Stomach (tissue), 9 donors: ENCODE results near the gene NT5E. TPM values are rescaled to one million over a fixed set of nuclear protein-coding genes. Genes with fewer than 3 reads are reported as not detected.

Source experiments
- DNase-seq, 2 donors: peaks; one replicate each; pipeline versions ENCODE4 v3.0.0 to v3.0.0-alpha.2; 2013 to 2019
- H3K27ac ChIP-seq, 5 donors: fragments of 200-600 bp in 4 of 5; sonication (generic) in 4 of 5; one replicate each; pipeline ENCODE4 v1.5.1; 2013 to 2019; ENCODE audit warnings: mild to moderate bottlenecking in 1 of 5, moderate library complexity in 1 of 5
- H3K27me3 ChIP-seq, 3 donors: fragments of 200-600 bp; sonication (generic); one replicate each; pipeline ENCODE4 v1.5.1; 2017 to 2019; ENCODE audit warnings: mixed run types in 1 of 3
- H3K36me3 ChIP-seq, 4 donors: fragments of 200-600 bp; sonication (generic); 1 replicate in 3 of 4; 2 replicates in 1 of 4; pipeline ENCODE4 v1.5.1; 2016 to 2019
- H3K4me1 ChIP-seq, 4 donors: fragments of 200-600 bp; sonication (generic); one replicate each; pipeline ENCODE4 v1.5.1; 2016 to 2019
- H3K4me3 ChIP-seq, 4 donors: fragments of 200-600 bp; sonication (generic) in 3 of 4; one replicate each; pipeline ENCODE4 v1.5.1; 2016 to 2019; ENCODE audit warnings: mild to moderate bottlenecking in 1 of 4
- H3K9me3 ChIP-seq, 4 donors: fragments of 200-600 bp; sonication (generic); one replicate each; pipeline ENCODE4 v1.5.1; 2016 to 2019
- EP300 ChIP-seq: sonication (generic); formaldehyde crosslinking; IDR thresholded peaks from one replicate; pipeline ENCODE4 v1.6.1; 2017; ENCODE audit warnings: antibody characterized with exemption
- POLR2A ChIP-seq, 4 donors: fragments of 450-650 bp; IDR thresholded peaks; one replicate each; pipeline ENCODE4 v1.6.1; 2016; ENCODE audit warnings: antibody characterized with exemption in 4 of 4, control low read depth in 2 of 4, mild to moderate bottlenecking in 1 of 4, moderate library complexity in 1 of 4
- POLR2AphosphoS5 ChIP-seq, 3 donors: sonication (generic); formaldehyde crosslinking; IDR thresholded peaks; one replicate each; pipeline ENCODE4 v1.6.1; 2016; ENCODE audit warnings: antibody characterized with exemption in 3 of 3
- WGBS, 5 donors: extraction: QIAGEN DNeasy Blood & Tissue Kit in 3 of 5; methylation state at CpG; one replicate each; pipeline versions ENCODE4 v1.1.5 to v1.1.7; 2013 to 2018; 5-methylcytosine and 5-hydroxymethylcytosine counted together
- intact Hi-C: fragments of 100-400 bp; cut with DNase I; formaldehyde crosslinking; loops from one replicate; pipeline ENCODE4 v1.15.1; 2023; ENCODE audit warnings: low total_unique reads
- polyA plus RNA-seq, 3 donors: library from polyadenylated mRNA; stranded (reverse); fragments of 200-250 nt; gene quantifications; one replicate each; pipeline ENCODE4 v1.2.3, GENCODE V29; 2013
- total RNA-seq, 5 donors: library from RNA; depleted of rRNA; stranded (reverse); fragments of >200 nt; gene quantifications; one replicate each; pipeline versions ENCODE4 v1.1.0 to v1.2.3, GENCODE V29; 2014 to 2016
- TF ChIP-seq, protein P1 (sequence below), 7 experiments: fragments of 450-650 bp in 4 of 7; fragments of 200-600 bp in 3 of 7; sonication (generic) in 3 of 7; IDR thresholded peaks; one replicate each; pipeline ENCODE4 v1.5.1; 2016 to 2019; ENCODE audit warnings: antibody characterized with exemption in 7 of 7, control low read depth in 2 of 7, mild to moderate bottlenecking in 1 of 7
- donor health status: healthy with polysubstance abuse.
- donor health status: Bipolar disorder and iron deficiency.
- donor health status: healthy.

Gene NT5E
- total and polyA plus RNA-seq, 8 donors, result 2.9 to 18.8 (median 7.2) TPM

DNA sequence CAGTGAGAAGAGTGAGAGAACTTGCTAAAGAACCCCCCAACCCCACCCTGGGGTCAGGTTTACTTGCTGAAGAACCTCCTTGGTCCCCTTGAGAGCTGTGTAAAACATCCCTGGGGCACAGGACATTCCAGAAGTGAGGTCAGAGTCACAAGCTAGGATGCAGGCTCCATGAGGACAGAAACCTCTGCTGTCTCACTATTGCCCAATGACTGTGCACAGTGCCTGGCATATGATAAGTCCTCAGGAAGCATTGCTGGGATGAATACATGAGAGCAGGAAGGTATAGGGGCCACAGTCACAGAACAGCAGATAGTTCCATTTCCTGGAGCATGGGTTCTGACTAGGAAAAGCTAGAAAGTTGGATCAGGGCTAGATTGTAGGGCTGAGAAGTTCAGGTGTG lies 18.4 kb downstream of the NT5E start:
- Histone ChIP-seq H3K27me3 (no peaks in the 10 kb centered on the region), H3K27ac (peak overlapping the region in 1 of 5 donors; percentile 10), H3K36me3 (no peaks in the 10 kb centered on the region), H3K4me1 (peaks cover 0 to 16% (median 11%) of the 10 kb centered on the region in 4 donors), H3K9me3 (no peaks in the 10 kb centered on the region), H3K4me3 (no peak overlapping the region)
- intact Hi-C loops, result no loop called here
- TF ChIP-seq, protein P1, sequence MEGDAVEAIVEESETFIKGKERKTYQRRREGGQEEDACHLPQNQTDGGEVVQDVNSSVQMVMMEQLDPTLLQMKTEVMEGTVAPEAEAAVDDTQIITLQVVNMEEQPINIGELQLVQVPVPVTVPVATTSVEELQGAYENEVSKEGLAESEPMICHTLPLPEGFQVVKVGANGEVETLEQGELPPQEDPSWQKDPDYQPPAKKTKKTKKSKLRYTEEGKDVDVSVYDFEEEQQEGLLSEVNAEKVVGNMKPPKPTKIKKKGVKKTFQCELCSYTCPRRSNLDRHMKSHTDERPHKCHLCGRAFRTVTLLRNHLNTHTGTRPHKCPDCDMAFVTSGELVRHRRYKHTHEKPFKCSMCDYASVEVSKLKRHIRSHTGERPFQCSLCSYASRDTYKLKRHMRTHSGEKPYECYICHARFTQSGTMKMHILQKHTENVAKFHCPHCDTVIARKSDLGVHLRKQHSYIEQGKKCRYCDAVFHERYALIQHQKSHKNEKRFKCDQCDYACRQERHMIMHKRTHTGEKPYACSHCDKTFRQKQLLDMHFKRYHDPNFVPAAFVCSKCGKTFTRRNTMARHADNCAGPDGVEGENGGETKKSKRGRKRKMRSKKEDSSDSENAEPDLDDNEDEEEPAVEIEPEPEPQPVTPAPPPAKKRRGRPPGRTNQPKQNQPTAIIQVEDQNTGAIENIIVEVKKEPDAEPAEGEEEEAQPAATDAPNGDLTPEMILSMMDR (IDR thresholded peaks at IDR 0.05), result no peak
- no peak for TF ChIP-seq POLR2A (IDR thresholded peaks at IDR 0.05)
- no peak for TF ChIP-seq POLR2AphosphoS5 (IDR thresholded peaks at IDR 0.05)
- no peak for TF ChIP-seq EP300
- no peak for DNase-seq

- H3K36me3 ChIP-seq, result no peaks in the 10 kb centered on the region
- H3K4me1 ChIP-seq, result peaks cover 0 to 6% (median 5%) of the 10 kb centered on the region in 4 donors
- no peak overlapping the region for H3K27ac ChIP-seq
- TF ChIP-seq, protein P1 (IDR thresholded peaks at IDR 0.05), result no peak
- TF ChIP-seq POLR2A (IDR thresholded peaks at IDR 0.05), result no peak
- no peak for TF ChIP-seq POLR2AphosphoS5 (IDR thresholded peaks at IDR 0.05)
- no peak for TF ChIP-seq EP300
- intact Hi-C loops, result no loop called here
- H3K4me3 ChIP-seq, result no peak overlapping the region
- no peak for DNase-seq
- no peaks in the 10 kb centered on the region for H3K27me3 ChIP-seq
- no peaks in the 10 kb centered on the region for H3K9me3 ChIP-seq
- WGBS, 5 donors, result 76 to 90% (median 88%) methylated on average over 2 of the region's 2 CpGs
Measured at GRCh38 chr6:85469276-85470022, 19.6 kb downstream of the NT5E start.

DNA sequence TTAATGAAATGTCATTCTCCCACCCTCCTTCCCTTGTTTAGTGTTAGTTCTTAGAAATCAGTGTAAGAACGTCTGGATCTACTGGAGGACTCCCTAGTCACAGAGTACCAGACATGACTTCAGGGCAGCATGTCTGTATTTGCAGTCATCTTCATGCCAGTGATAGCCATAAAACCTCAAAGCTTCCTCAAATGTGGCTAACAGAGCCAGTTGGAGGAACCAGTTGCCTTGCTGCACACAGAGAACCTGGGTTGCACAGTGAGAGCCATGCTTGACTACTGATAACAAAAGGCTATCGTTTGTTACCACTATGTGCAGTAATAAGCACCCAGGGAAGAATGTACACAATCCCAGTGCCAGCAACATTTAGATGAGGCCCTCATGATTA lies 20.1 kb downstream of the NT5E start:
- no peak for TF ChIP-seq POLR2A (IDR thresholded peaks at IDR 0.05)
- TF ChIP-seq POLR2AphosphoS5 (IDR thresholded peaks at IDR 0.05), result no peak
- TF ChIP-seq EP300, result no peak
- TF ChIP-seq, protein P1 (IDR thresholded peaks at IDR 0.05), result no peak
- WGBS, 5 donors, result 35 to 53% (median 42%) methylated on average over 1 to 2 of the region's 2 CpGs
- intact Hi-C loops, result no loop called here
- no peak overlapping the region for H3K27ac ChIP-seq
- H3K4me1 ChIP-seq, result peaks cover 0 to 6% (median under 1%) of the 10 kb centered on the region in 4 donors
- H3K9me3 ChIP-seq, result no peaks in the 10 kb centered on the region
- no peak overlapping the region for H3K4me3 ChIP-seq
- no peaks in the 10 kb centered on the region for H3K36me3 ChIP-seq
- no peak for DNase-seq
- no peaks in the 10 kb centered on the region for H3K27me3 ChIP-seq

DNA sequence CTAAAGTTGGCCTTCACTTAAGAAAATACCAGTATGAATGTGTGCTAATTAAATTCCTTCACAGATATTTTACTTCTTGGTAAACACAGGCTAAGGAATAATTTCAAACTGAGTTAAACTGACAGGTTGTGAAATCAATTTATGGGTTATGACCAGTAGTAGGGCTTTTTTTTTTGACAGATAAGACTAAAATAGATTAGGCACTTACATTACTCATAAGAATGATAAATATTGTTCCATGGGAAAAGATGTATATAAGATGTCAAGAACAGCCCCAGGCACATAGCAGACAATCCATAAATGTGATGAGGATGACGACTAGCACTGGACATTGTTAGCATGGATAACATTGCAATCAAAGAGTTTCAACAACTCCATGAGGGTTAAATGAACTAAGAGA lies 22.9 kb downstream of the NT5E start:
- Histone ChIP-seq H3K36me3 (peaks cover 0 to 11% (median 3%) of the 10 kb centered on the region in 4 donors), H3K4me3 (no peak overlapping the region), H3K4me1 (peaks cover 0 to 6% (median 0%) of the 10 kb centered on the region in 4 donors), H3K9me3 (peaks cover 0 to 4% (median 0%) of the 10 kb centered on the region in 4 donors), H3K27me3 (no peaks in the 10 kb centered on the region), H3K27ac (no peak overlapping the region)
- TF ChIP-seq, protein P1 (IDR thresholded peaks at IDR 0.05), result no peak
- TF ChIP-seq POLR2A (IDR thresholded peaks at IDR 0.05), result no peak
- TF ChIP-seq POLR2AphosphoS5 (IDR thresholded peaks at IDR 0.05), result no peak
- TF ChIP-seq EP300, result no peak
- no peak for DNase-seq
- 76 to 100% (median 90%) methylated on average over 1 of the region's 1 CpG for WGBS, 5 donors
- intact Hi-C loops, result no loop called here
